Effector CD8-positive, alpha-beta T cell (primary cell): ENCODE results near the gene ALDOB.

Source experiments
- DNase-seq: peaks from one replicate; lab custom pipeline; 2025; lab: John Stamatoyannopoulos, UW

Gene ALDOB

GRCh38 chr9:101455656-101456240, 20.2 kb upstream of the ALDOB start:
- DNase-seq: no peak

- no peak for DNase-seq
These were observed 18.4 kb upstream of the ALDOB start for GRCh38 chr9:101453776-101454570.

GRCh38 chr9:101451498-101451897, 15.9 kb upstream of the ALDOB start:
- DNase-seq: no peak

- no peak for DNase-seq
These were observed 15.4 kb upstream of the ALDOB start for GRCh38 chr9:101450931-101451330.

GRCh38 chr9:101449071-101449721, 13.6 kb upstream of the ALDOB start:
- DNase-seq: peak; percentile 31

- DNase-seq: no peak
These were observed 13.1 kb upstream of the ALDOB start for GRCh38 chr9:101448680-101449070.

- no peak for DNase-seq
These were observed 11.2 kb upstream of the ALDOB start for GRCh38 chr9:101446732-101447131.

- no peak for DNase-seq
These were observed 9.9 kb upstream of the ALDOB start for GRCh38 chr9:101445353-101446029.

GRCh38 chr9:101443364-101443771, 7.8 kb upstream of the ALDOB start:
- DNase-seq: no peak

- no peak for DNase-seq
These were observed 7.2 kb upstream of the ALDOB start for GRCh38 chr9:101442736-101443135.

GRCh38 chr9:101442318-101442717, 6.7 kb upstream of the ALDOB start:
- DNase-seq: no peak

- DNase-seq: no peak
These were observed 5.2 kb upstream of the ALDOB start for GRCh38 chr9:101440714-101441230.

GRCh38 chr9:101438523-101438922, 2.9 kb upstream of the ALDOB start:
- DNase-seq: no peak

- no peak for DNase-seq
These were observed 2.2 kb upstream of the ALDOB start for GRCh38 chr9:101437806-101438232.

GRCh38 chr9:101434998-101435397, 576 bp downstream of the ALDOB start:
- DNase-seq: no peak

- DNase-seq: no peak
These were observed 2.3 kb downstream of the ALDOB start for GRCh38 chr9:101433229-101433628.

- no peak for DNase-seq
These were observed 2.8 kb downstream of the ALDOB start for GRCh38 chr9:101432740-101433139.

- no peak for DNase-seq
These were observed 3.4 kb downstream of the ALDOB start for GRCh38 chr9:101432171-101432570.

GRCh38 chr9:101429736-101430135, 5.8 kb downstream of the ALDOB start:
- DNase-seq: no peak

- DNase-seq: no peak
These were observed 6.7 kb downstream of the ALDOB start for GRCh38 chr9:101428909-101429308.

GRCh38 chr9:101427957-101428655, 7.5 kb downstream of the ALDOB start:
- no peak for DNase-seq

- DNase-seq: no peak
These were observed 8.2 kb downstream of the ALDOB start for GRCh38 chr9:101427358-101427757.
